OCI-LY3 (cell line): ENCODE measurements around the gene SPARCL1.

Source experiments
- H2AFZ ChIP-seq: fragments of 200-600, 300-600 bp; shearing (Covaris generic); 2 replicates; pipeline ENCODE4 v1.6.0; 2014; ENCODE audit warnings: antibody characterized with exemption, low read depth, low read length
- H3K27ac ChIP-seq: fragments of 200-600, 300-600 bp; sonication (generic); 2 replicates; pipeline ENCODE4 v1.5.1; 2014; ENCODE audit warnings: mild to moderate bottlenecking, low read length, moderate library complexity, mixed read lengths
- H3K27me3 ChIP-seq: fragments of 200-600, 300-600 bp; sonication (generic); 2 replicates; pipeline ENCODE4 v1.6.1; 2014; ENCODE audit warnings: low read depth, low read length, mixed read lengths
- H3K36me3 ChIP-seq: fragments of 200-600, 300-600 bp; sonication (generic); replicated peaks from 2 replicates; pipeline ENCODE3; 2014; ENCODE audit warnings: low read depth, low read length, mixed read lengths
- H3K4me1 ChIP-seq: fragments of 300-600, 200-600 bp; sonication (generic); 2 replicates; pipeline ENCODE4 v1.6.1; 2014; ENCODE audit warnings: low read length, mixed read lengths
- H3K4me2 ChIP-seq: fragments of 200-600, 300-600 bp; sonication (generic); 2 replicates; pipeline ENCODE4 v1.6.1; 2014; ENCODE audit warnings: low read length, mixed read lengths
- H3K4me3 ChIP-seq: fragments of 300-600, 200-600 bp; sonication (generic); 2 replicates; pipeline ENCODE4 v1.5.1; 2014; ENCODE audit warnings: antibody characterized with exemption, mild to moderate bottlenecking, low read length, moderate library complexity
- H3K79me2 ChIP-seq: fragments of 300-600, 200-600 bp; shearing (Covaris generic); 2 replicates; pipeline ENCODE4 v1.6.1; 2014; ENCODE audit warnings: mild to moderate bottlenecking, low read length, mixed read lengths
- H3K9ac ChIP-seq: fragments of 300-600, 200-600 bp; shearing (Covaris generic); 2 replicates; pipeline ENCODE4 v1.6.0; 2014; ENCODE audit warnings: mild to moderate bottlenecking, low read length, moderate library complexity
- H3K9me3 ChIP-seq: fragments of 200-600, 300-600 bp; shearing (Covaris generic); 2 replicates; pipeline ENCODE4 v1.6.1; 2014; ENCODE audit warnings: low read length, mixed read lengths; ENCODE audit not compliant: insufficient read depth
- H4K20me1 ChIP-seq: fragments of 200-600, 300-600 bp; sonication (generic); 2 replicates; pipeline ENCODE4 v1.6.1; 2016; ENCODE audit warnings: low read length, mixed read lengths; ENCODE audit not compliant: insufficient read depth
- EZH2phosphoT487 ChIP-seq: fragments of 200-600 bp; shearing (Covaris generic); IDR thresholded peaks from 2 replicates; pipeline ENCODE4 v1.6.1; 2018; ENCODE audit warnings: antibody characterized with exemption, mixed run types, low read depth
- TF ChIP-seq, protein P1 (sequence below): fragments of 200-600, 300-600 bp; sonication (generic); IDR thresholded peaks from 2 replicates; pipeline ENCODE4 v1.5.1; 2014; ENCODE audit warnings: antibody characterized with exemption, low read length, low read depth

Gene SPARCL1

DNA sequence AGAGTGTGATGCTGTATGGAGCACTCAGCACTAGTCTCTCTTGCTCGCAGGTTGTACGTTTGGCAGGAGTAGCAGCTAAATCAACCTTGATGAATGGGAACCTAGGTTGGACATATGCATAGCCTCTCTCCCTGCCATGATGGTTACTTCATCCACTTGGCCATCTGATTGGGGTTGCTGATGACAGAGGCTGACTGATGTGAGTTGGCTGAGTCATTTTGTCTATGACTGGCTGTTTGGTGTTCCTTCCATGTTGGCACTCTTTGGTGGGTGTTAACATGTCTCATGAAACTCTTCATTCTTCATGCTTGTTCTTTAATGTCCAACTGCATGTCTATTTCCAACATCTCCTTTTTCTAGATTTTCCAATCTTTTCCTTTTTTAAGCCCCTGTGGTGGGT, 31.6 kb upstream of the SPARCL1 start:
- Histone ChIP-seq H3K4me3 (no peak overlapping the region), H3K9ac (no peak overlapping the region), H3K27ac (no peak overlapping the region), H3K4me2 (no peak overlapping the region), H3K36me3 (no peaks in the 10 kb centered on the region), H3K79me2 (no peaks in the 10 kb centered on the region), H3K4me1 (no peaks in the 10 kb centered on the region), H4K20me1 (no peaks in the 10 kb centered on the region), H3K27me3 (no peaks in the 10 kb centered on the region), H3K9me3 (no peaks in the 10 kb centered on the region), H2AFZ (no peak overlapping the region)
- TF ChIP-seq, protein P1, sequence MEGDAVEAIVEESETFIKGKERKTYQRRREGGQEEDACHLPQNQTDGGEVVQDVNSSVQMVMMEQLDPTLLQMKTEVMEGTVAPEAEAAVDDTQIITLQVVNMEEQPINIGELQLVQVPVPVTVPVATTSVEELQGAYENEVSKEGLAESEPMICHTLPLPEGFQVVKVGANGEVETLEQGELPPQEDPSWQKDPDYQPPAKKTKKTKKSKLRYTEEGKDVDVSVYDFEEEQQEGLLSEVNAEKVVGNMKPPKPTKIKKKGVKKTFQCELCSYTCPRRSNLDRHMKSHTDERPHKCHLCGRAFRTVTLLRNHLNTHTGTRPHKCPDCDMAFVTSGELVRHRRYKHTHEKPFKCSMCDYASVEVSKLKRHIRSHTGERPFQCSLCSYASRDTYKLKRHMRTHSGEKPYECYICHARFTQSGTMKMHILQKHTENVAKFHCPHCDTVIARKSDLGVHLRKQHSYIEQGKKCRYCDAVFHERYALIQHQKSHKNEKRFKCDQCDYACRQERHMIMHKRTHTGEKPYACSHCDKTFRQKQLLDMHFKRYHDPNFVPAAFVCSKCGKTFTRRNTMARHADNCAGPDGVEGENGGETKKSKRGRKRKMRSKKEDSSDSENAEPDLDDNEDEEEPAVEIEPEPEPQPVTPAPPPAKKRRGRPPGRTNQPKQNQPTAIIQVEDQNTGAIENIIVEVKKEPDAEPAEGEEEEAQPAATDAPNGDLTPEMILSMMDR = no peak
- TF ChIP-seq EZH2phosphoT487 = no peak

DNA sequence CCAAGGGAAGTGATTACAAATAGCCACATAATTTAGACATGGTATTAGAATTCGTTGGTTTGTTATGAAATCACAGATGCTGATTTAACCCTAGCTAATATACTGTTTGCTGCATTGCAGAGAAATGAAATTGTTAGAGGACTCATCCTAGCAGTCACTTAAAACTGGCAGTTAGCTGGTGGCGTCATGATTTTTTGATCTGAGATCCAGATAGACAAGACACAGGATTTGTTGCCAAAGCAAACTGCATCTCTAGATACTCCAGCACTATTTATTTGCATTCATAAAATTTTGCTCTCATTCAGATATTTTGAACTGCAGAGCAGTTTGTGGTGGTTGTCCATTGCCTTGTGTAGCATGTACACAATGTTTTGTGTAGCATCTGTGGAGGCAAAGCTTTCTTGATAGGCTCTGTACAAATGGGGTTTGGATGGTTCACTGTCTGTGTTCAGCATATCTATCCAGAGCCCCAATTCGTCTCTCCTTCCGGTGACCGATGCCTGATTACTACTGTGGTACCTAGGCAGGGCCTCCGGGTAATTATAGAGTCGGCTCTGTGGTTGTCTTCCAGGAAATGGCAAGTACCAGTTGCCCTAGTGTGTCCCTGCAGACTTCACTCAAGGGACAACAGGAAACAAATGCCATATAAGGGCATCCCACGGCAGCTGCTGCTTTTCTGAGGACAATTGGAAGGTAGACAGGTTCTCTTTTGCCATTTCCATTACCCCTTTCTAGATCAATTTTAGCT, 30.1 kb upstream of the SPARCL1 start:
- no peaks in the 10 kb centered on the region for H3K4me1 ChIP-seq
- no peak overlapping the region for H2AFZ ChIP-seq
- TF ChIP-seq EZH2phosphoT487 = no peak
- TF ChIP-seq, protein P1 = no peak
- no peak overlapping the region; the same call in 1 of the 2 replicates for H3K4me2 ChIP-seq
- H3K27ac ChIP-seq = no peak overlapping the region
- no peaks in the 10 kb centered on the region for H3K79me2 ChIP-seq
- no peaks in the 10 kb centered on the region for H3K36me3 ChIP-seq
- H3K9ac ChIP-seq = no peak overlapping the region
- H4K20me1 ChIP-seq = no peaks in the 10 kb centered on the region
- no peaks in the 10 kb centered on the region for H3K27me3 ChIP-seq
- no peaks in the 10 kb centered on the region for H3K9me3 ChIP-seq
- H3K4me3 ChIP-seq = no peak overlapping the region

DNA sequence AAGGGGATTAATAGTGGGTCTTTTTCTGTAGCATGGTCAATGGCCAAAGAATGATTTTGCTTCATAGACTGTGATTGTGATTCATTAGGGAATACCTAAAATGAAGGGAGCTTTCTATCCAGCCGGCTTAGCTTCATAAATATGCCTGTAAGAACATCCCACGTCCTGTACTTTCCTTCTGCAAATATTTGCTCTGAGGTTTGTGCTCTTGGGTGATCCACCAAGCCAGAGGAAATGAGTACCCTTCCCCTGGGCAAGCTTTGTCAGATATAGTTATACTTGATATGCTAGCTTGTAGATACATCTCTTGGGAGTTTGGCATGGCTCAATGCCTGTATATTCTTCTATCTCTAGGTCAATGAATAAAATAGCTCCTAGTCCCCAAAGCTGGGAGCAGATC, 28.2 kb upstream of the SPARCL1 start:
- no peak overlapping the region for H3K4me2 ChIP-seq
- H3K9ac ChIP-seq = no peak overlapping the region
- TF ChIP-seq, protein P1 = no peak
- no peak for TF ChIP-seq EZH2phosphoT487
- no peak overlapping the region for H3K4me3 ChIP-seq
- H3K27me3 ChIP-seq = no peaks in the 10 kb centered on the region
- H4K20me1 ChIP-seq = no peaks in the 10 kb centered on the region
- no peaks in the 10 kb centered on the region for H3K36me3 ChIP-seq
- H3K4me1 ChIP-seq = no peaks in the 10 kb centered on the region
- no peaks in the 10 kb centered on the region for H3K9me3 ChIP-seq
- no peak overlapping the region for H2AFZ ChIP-seq
- H3K27ac ChIP-seq = no peak overlapping the region
- no peaks in the 10 kb centered on the region for H3K79me2 ChIP-seq

DNA sequence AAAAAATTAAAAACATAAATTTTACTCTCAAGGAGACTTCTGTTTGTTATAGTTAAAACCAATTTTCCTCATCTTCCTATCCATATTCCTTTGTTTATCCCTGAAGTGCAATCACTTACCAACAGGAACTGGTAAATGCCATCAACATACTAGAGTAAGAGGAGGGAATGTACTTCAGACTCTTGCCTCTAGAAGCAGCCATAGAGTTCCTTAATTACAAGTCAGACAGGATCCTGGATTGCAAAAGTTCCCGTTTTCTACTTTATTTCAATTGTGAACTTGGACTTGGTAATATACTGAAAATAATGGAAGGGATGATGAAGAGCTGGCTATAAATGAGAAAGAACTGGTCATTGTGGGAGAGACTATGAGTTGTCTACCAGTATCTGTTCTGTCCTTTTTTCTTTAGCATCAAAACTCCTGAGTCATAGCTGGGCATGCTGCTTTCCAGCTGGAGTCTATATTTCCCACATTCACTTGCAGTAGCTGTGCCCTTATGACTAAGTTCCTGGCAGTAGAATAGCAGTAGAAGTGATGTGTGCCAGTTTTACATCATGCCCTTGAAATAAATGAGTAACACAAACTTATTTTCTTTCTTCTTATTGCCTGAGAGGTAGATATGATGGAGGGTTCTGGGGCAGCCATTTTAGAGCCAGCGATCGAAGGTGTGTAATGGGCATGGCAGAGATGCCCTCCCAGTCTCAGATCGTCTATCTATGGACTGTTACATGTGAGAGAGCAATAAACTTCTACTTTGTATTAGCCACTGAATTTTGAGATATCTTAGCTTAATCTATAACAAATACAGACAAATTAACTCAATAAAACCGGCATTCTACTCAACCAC, 26.8 kb upstream of the SPARCL1 start:
- Histone ChIP-seq H3K4me2 (no peak overlapping the region), H2AFZ (no peak overlapping the region), H3K4me1 (no peaks in the 10 kb centered on the region), H3K9me3 (no peaks in the 10 kb centered on the region), H3K27me3 (no peaks in the 10 kb centered on the region), H3K4me3 (no peak overlapping the region), H3K36me3 (no peaks in the 10 kb centered on the region), H3K27ac (no peak overlapping the region), H4K20me1 (no peaks in the 10 kb centered on the region), H3K9ac (no peak overlapping the region), H3K79me2 (no peaks in the 10 kb centered on the region)
- TF ChIP-seq, protein P1 = no peak
- no peak for TF ChIP-seq EZH2phosphoT487
